ENCODE results near the gene PIRT.

GRCh38 chr17:10871914-10872313, 34.0 kb upstream of the PIRT start:
- TF ChIP-seq CTCF (IDR thresholded peaks at IDR 0.05; ENCODE audit: insufficient read depth, low read depth, low read length) (no peak), EZH2 (IDR thresholded peaks at IDR 0.05; ENCODE audit: insufficient read depth, low read length) (no peak)
